GM12891 (cell line): ENCODE results near the gene DAAM1.

Experiments
- PAX5 ChIP-seq: IDR thresholded peaks from 2 replicates; pipeline ENCODE4 v1.6.1; 2011; ENCODE audit warnings: low read length, moderate library complexity, mild to moderate bottlenecking; ENCODE audit not compliant: insufficient read depth, severe bottlenecking
- POLR2A ChIP-seq: IDR thresholded peaks from 2 replicates; pipeline ENCODE4 v1.6.1; 2011; ENCODE audit warnings: low read depth, low read length, control low read depth
- POLR2AphosphoS5 ChIP-seq: IDR thresholded peaks from 2 replicates; pipeline ENCODE4 v1.6.1; 2011; ENCODE audit warnings: low read depth, low read length, control low read depth
- POU2F2 ChIP-seq: IDR thresholded peaks from 2 replicates; pipeline ENCODE4 v1.6.1; 2011; ENCODE audit warnings: low read depth, mild to moderate bottlenecking, control low read depth, low read length, moderate library complexity
- SPI1 ChIP-seq: IDR thresholded peaks from 2 replicates; pipeline ENCODE4 v1.6.1; 2011; ENCODE audit warnings: low read depth, low read length, control low read depth
- TAF1 ChIP-seq: IDR thresholded peaks from 2 replicates; pipeline ENCODE4 v1.6.1; 2011; ENCODE audit warnings: low read depth, low read length, control low read depth

DNA sequence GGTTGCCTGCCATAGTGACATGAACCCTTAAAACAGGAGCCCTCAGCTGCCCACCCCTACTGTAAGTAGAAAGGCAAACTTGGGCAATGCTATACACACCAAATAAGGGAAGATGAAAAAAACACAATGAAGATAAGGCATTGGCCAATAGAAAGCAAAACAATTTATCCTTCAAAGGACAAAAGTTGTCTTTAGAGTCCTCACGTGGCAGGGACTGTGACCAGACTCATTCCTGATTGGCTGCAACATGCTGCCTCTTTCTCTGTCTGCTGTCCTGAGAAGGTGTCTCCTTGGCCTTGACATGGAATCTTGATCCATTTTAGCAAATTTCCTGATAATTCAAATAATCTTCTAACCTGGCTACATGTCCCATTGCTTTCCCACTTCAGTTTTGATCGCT lies 144.8 kb downstream of the DAAM1 start:
- TF ChIP-seq POLR2A (no peak), POLR2AphosphoS5 (no peak), SPI1 (no peak), TAF1 (no peak), PAX5 (no peak), POU2F2 (no peak)
